SK-N-SH treated with all-trans-retinoic acid at 6 μM for 48 hours (cell line): Measurements from ENCODE around the gene TNFAIP1.

ENCODE experiments used
- BACH2 ChIP-seq: fragments of 250-450 bp; sonication (Bioruptor Pico); IDR thresholded peaks from 2 replicates; pipeline ENCODE4 v1.9.0; 2021; ENCODE audit warnings: mild to moderate bottlenecking, borderline replicate concordance
- CSDC2 ChIP-seq: fragments of 250-450 bp; sonication (Bioruptor Pico); IDR thresholded peaks from 2 replicates; pipeline ENCODE4 v1.5.0; 2020; ENCODE audit warnings: mild to moderate bottlenecking, moderate library complexity
- RARB ChIP-seq: fragments of 250-450 bp; sonication (Bioruptor Pico); IDR thresholded peaks from 2 replicates; pipeline ENCODE4 v1.8.0; 2021; ENCODE audit warnings: mild to moderate bottlenecking, moderate library complexity
- ZFP3 ChIP-seq: fragments of 250-450 bp; sonication (Bioruptor Pico); IDR thresholded peaks from 2 replicates; pipeline ENCODE4 v1.5.0; 2020; ENCODE audit warnings: mild to moderate bottlenecking, moderate library complexity
- ZFP30 ChIP-seq: fragments of 450-650 bp; formaldehyde crosslinking; IDR thresholded peaks from 2 replicates; pipeline ENCODE4 v1.5.0; 2022; ENCODE audit warnings: mild to moderate bottlenecking, moderate library complexity
- ZNF565 ChIP-seq: fragments of 450-650 bp; formaldehyde crosslinking; conservative IDR thresholded peaks from 2 replicates; pipeline ENCODE4 v1.5.0; 2020; ENCODE audit warnings: low read depth, mild to moderate bottlenecking, moderate library complexity

- TF ChIP-seq CSDC2 (CRISPR knock-in tag), result no peak
- TF ChIP-seq BACH2 (CRISPR knock-in tag), result no peak
- no peak for TF ChIP-seq RARB
- no peak for TF ChIP-seq ZFP3
- TF ChIP-seq ZFP30 (CRISPR knock-in tag), result no peak
- no peak for TF ChIP-seq ZNF565 (CRISPR knock-in tag)
These were observed 15.1 kb upstream of the TNFAIP1 start for GRCh38 chr17:28320215-28321061.
